HepG2 (cell line): ENCODE measurements around the gene TMEM14A. TPM values are rescaled to one million over a fixed set of nuclear protein-coding genes. Genes with fewer than 3 reads are reported as not detected.

Experiments
- CHD4 ChIP-seq: fragments of 200-600 bp; sonication (generic); IDR thresholded peaks from 2 replicates; pipeline ENCODE4 v1.7.0; 2017; ENCODE audit warnings: mild to moderate bottlenecking, low read length, borderline replicate concordance
- MAFK ChIP-seq, 2 experiments: IDR thresholded peaks in 1 of 2; conservative IDR thresholded peaks in 1 of 2; 2 replicates each; pipeline ENCODE4 v1.6.1; 2011; ENCODE audit warnings: improper control_type of control experiment in 2 of 2, low read length in 2 of 2
- MYC ChIP-seq: sonication (generic); formaldehyde crosslinking; IDR thresholded peaks from 2 replicates; pipeline ENCODE4 v1.9.0; 2021; ENCODE audit warnings: missing genetic modification reagents, borderline replicate concordance
- SUZ12 ChIP-seq: fragments of 150-350 bp; IDR thresholded peaks from 2 replicates; pipeline ENCODE4 v1.6.1; 2014; ENCODE audit warnings: low read depth, low read length
- TAF1 ChIP-seq: sonication (generic); formaldehyde crosslinking; IDR thresholded peaks from 2 replicates; pipeline ENCODE4 v1.4.0; 2020; ENCODE audit warnings: missing genetic modification reagents
- ZNF180 ChIP-seq: sonication (generic); formaldehyde crosslinking; IDR thresholded peaks from 2 replicates; pipeline ENCODE4 v1.4.0; 2020; ENCODE audit warnings: low read depth, missing genetic modification reagents, borderline replicate concordance
- ZNF33B ChIP-seq: sonication (generic); formaldehyde crosslinking; IDR thresholded peaks from 2 replicates; pipeline ENCODE4 v1.5.1; 2020; ENCODE audit warnings: mild to moderate bottlenecking, missing genetic modification reagents
- ZNF549 ChIP-seq: sonication (generic); formaldehyde crosslinking; IDR thresholded peaks from 2 replicates; pipeline ENCODE4 v1.5.0; 2020; ENCODE audit warnings: missing genetic modification reagents
- ZNF773 ChIP-seq: sonication (generic); formaldehyde crosslinking; IDR thresholded peaks from 2 replicates; pipeline ENCODE4 v1.4.0; 2020; ENCODE audit warnings: missing genetic modification reagents, borderline replicate concordance
- ZNF839 ChIP-seq: sonication (generic); formaldehyde crosslinking; IDR thresholded peaks from 2 replicates; pipeline ENCODE4 v1.4.0; 2020; ENCODE audit warnings: missing genetic modification reagents, mild to moderate bottlenecking, borderline replicate concordance
- polyA plus RNA-seq, 8 experiments: library from polyadenylated mRNA; depleted of rRNA in 3 of 8; stranded (reverse) in 7 of 8; unstranded in 1 of 8; fragments of >200 nt; fragmentation: Illumina TruSeq in 4 of 8; extraction: Trizol in 4 of 8; gene quantifications; 2 replicates each; pipeline versions ENCODE4 v1.2.1 to v1.2.3, GENCODE V29; 2011 to 2016; ENCODE audit warnings: low read depth in 4 of 8, missing spikeins in 1 of 8, mixed read lengths in 1 of 8; ENCODE audit not compliant: insufficient read depth in 1 of 8
- total RNA-seq, 5 experiments: library from RNA; depleted of rRNA; stranded (reverse); fragments of >200 nt; fragmentation: Illumina TruSeq; extraction: Trizol; gene quantifications; 2 replicates each; pipeline ENCODE4 v1.2.3, GENCODE V29; 2016; ENCODE audit warnings: low read depth in 1 of 5
- TF ChIP-seq, protein P1 (sequence below): sonication (generic); formaldehyde crosslinking; IDR thresholded peaks from 2 replicates; pipeline ENCODE4; 2020; ENCODE audit warnings: missing genetic modification reagents, mild to moderate bottlenecking, borderline replicate concordance
- TF ChIP-seq, protein P2 (sequence below): sonication (generic); formaldehyde crosslinking; IDR thresholded peaks from 2 replicates; pipeline ENCODE4 v1.5.1; 2020; ENCODE audit warnings: missing genetic modification reagents, mild to moderate bottlenecking, borderline replicate concordance
- TF ChIP-seq, protein P3 (sequence below): IDR thresholded peaks from 2 replicates; pipeline ENCODE4 v1.6.1; 2016; ENCODE audit warnings: control low read depth
- TF ChIP-seq, protein P4 (sequence below): sonication (generic); formaldehyde crosslinking; IDR thresholded peaks from 2 replicates; pipeline ENCODE4 v1.4.0; 2020; ENCODE audit warnings: low read depth, mild to moderate bottlenecking, missing genetic modification reagents
- TF ChIP-seq, protein P5 (sequence below), 2 experiments: fragments of 450-650 bp in 1 of 2; sonication (generic) in 1 of 2; formaldehyde crosslinking; IDR thresholded peaks; 2 replicates each; pipeline versions ENCODE4 v1.5.0 to v1.8.0; 2020 to 2022; ENCODE audit warnings: mild to moderate bottlenecking in 1 of 2, missing genetic modification reagents in 1 of 2
- TF ChIP-seq, protein P6 (sequence below): fragments of 450-650 bp; IDR thresholded peaks from 2 replicates; pipeline ENCODE4 v1.6.1; 2017; ENCODE audit warnings: mild to moderate bottlenecking

Gene TMEM14A
- total and polyA plus RNA-seq, 2 of the 13 experiments (the other 11 are each of a cell fraction or from before 2014, with no cell fraction given), result 24.6 to 73.7 TPM

DNA sequence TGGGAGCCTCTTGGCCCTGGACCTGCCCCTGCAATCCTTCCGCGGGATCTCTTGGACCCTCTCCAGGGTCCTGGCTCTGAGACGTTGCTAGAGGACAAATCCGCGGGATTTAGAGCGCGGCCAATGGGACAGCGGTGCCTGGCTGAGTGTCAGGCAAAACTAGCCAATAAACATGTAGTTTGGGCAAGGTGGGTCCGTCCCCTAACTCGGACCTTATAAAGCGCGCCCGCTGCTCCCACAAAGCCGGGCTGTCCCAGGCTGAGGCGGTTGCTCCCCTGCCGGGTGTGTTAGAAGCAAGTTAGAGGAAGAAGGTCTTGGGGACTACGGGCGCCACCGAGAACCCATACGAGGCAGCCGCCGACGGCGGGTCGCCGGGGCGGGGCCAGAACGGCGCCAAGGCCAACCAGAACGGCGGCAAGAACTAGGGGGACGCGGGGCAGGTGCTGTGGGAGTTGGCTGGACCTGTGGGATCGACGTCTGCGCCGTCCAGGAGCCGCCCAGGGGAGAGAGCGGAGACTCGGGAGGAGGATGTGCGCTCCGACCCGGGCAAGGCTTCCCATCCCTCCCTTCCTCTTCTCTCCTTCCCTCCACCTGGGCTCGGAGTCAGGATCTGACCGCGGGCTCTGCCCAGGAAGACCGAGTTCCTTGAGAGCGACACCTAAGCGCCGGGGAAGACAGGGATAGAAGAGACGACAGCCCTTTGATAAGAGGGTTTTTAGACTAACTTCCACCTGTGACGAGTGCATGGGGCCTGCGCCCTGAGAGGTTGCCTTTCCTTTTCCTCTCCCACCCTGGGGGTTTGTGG lies 6.5 kb upstream of the TMEM14A start (continued):
- TF ChIP-seq, protein P1, sequence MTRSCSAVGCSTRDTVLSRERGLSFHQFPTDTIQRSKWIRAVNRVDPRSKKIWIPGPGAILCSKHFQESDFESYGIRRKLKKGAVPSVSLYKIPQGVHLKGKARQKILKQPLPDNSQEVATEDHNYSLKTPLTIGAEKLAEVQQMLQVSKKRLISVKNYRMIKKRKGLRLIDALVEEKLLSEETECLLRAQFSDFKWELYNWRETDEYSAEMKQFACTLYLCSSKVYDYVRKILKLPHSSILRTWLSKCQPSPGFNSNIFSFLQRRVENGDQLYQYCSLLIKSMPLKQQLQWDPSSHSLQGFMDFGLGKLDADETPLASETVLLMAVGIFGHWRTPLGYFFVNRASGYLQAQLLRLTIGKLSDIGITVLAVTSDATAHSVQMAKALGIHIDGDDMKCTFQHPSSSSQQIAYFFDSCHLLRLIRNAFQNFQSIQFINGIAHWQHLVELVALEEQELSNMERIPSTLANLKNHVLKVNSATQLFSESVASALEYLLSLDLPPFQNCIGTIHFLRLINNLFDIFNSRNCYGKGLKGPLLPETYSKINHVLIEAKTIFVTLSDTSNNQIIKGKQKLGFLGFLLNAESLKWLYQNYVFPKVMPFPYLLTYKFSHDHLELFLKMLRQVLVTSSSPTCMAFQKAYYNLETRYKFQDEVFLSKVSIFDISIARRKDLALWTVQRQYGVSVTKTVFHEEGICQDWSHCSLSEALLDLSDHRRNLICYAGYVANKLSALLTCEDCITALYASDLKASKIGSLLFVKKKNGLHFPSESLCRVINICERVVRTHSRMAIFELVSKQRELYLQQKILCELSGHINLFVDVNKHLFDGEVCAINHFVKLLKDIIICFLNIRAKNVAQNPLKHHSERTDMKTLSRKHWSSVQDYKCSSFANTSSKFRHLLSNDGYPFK (CRISPR knock-in tag), result peak; percentile 81; the same call in 1 of the 2 replicates
- TF ChIP-seq, protein P2, sequence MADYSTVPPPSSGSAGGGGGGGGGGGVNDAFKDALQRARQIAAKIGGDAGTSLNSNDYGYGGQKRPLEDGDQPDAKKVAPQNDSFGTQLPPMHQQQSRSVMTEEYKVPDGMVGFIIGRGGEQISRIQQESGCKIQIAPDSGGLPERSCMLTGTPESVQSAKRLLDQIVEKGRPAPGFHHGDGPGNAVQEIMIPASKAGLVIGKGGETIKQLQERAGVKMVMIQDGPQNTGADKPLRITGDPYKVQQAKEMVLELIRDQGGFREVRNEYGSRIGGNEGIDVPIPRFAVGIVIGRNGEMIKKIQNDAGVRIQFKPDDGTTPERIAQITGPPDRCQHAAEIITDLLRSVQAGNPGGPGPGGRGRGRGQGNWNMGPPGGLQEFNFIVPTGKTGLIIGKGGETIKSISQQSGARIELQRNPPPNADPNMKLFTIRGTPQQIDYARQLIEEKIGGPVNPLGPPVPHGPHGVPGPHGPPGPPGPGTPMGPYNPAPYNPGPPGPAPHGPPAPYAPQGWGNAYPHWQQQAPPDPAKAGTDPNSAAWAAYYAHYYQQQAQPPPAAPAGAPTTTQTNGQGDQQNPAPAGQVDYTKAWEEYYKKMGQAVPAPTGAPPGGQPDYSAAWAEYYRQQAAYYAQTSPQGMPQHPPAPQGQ (CRISPR knock-in tag), result no peak
- TF ChIP-seq ZNF839 (CRISPR knock-in tag), result peak; percentile 28; the same call in 1 of the 2 replicates
- peak; percentile 48; the same call in 1 of the 2 replicates for TF ChIP-seq MYC
- TF ChIP-seq, protein P3, sequence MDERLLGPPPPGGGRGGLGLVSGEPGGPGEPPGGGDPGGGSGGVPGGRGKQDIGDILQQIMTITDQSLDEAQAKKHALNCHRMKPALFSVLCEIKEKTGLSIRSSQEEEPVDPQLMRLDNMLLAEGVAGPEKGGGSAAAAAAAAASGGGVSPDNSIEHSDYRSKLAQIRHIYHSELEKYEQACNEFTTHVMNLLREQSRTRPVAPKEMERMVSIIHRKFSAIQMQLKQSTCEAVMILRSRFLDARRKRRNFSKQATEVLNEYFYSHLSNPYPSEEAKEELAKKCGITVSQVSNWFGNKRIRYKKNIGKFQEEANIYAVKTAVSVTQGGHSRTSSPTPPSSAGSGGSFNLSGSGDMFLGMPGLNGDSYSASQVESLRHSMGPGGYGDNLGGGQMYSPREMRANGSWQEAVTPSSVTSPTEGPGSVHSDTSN (CRISPR knock-in tag), result peak; percentile 95
- 0 out of 2 replicates have a peak, but pooled peaks have one; percentile 76 for TF ChIP-seq ZNF773 (CRISPR knock-in tag)
- no peak for TF ChIP-seq SUZ12
- peak; percentile 82 for TF ChIP-seq TAF1
- TF ChIP-seq ZNF180 (CRISPR knock-in tag), result peak; percentile 71; the same call in 1 of the 2 replicates
- TF ChIP-seq MAFK (conservative IDR thresholded peaks at IDR 0.05 in 1 of 2, IDR thresholded peaks at IDR 0.05 in 1 of 2; ENCODE audit: low read length in 2 of 2), result no peak
- TF ChIP-seq, protein P4, sequence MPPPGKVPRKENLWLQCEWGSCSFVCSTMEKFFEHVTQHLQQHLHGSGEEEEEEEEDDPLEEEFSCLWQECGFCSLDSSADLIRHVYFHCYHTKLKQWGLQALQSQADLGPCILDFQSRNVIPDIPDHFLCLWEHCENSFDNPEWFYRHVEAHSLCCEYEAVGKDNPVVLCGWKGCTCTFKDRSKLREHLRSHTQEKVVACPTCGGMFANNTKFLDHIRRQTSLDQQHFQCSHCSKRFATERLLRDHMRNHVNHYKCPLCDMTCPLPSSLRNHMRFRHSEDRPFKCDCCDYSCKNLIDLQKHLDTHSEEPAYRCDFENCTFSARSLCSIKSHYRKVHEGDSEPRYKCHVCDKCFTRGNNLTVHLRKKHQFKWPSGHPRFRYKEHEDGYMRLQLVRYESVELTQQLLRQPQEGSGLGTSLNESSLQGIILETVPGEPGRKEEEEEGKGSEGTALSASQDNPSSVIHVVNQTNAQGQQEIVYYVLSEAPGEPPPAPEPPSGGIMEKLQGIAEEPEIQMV (CRISPR knock-in tag), result peak; percentile 81; the same call in 1 of the 2 replicates
- TF ChIP-seq, protein P5, sequence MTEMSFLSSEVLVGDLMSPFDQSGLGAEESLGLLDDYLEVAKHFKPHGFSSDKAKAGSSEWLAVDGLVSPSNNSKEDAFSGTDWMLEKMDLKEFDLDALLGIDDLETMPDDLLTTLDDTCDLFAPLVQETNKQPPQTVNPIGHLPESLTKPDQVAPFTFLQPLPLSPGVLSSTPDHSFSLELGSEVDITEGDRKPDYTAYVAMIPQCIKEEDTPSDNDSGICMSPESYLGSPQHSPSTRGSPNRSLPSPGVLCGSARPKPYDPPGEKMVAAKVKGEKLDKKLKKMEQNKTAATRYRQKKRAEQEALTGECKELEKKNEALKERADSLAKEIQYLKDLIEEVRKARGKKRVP (CRISPR knock-in tag; IDR thresholded peaks at IDR 0.05), result no peak
- TF ChIP-seq ZNF549 (CRISPR knock-in tag), result no peak
- TF ChIP-seq, protein P6, sequence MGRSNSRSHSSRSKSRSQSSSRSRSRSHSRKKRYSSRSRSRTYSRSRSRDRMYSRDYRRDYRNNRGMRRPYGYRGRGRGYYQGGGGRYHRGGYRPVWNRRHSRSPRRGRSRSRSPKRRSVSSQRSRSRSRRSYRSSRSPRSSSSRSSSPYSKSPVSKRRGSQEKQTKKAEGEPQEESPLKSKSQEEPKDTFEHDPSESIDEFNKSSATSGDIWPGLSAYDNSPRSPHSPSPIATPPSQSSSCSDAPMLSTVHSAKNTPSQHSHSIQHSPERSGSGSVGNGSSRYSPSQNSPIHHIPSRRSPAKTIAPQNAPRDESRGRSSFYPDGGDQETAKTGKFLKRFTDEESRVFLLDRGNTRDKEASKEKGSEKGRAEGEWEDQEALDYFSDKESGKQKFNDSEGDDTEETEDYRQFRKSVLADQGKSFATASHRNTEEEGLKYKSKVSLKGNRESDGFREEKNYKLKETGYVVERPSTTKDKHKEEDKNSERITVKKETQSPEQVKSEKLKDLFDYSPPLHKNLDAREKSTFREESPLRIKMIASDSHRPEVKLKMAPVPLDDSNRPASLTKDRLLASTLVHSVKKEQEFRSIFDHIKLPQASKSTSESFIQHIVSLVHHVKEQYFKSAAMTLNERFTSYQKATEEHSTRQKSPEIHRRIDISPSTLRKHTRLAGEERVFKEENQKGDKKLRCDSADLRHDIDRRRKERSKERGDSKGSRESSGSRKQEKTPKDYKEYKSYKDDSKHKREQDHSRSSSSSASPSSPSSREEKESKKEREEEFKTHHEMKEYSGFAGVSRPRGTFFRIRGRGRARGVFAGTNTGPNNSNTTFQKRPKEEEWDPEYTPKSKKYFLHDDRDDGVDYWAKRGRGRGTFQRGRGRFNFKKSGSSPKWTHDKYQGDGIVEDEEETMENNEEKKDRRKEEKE, result no peak
- TF ChIP-seq CHD4, result no peak; the same call in 1 of the 2 replicates
- TF ChIP-seq ZNF33B (CRISPR knock-in tag), result peak; percentile 48
